HEK293 (cell line): ENCODE results near the gene RIC8B.

ENCODE experiments used
- CTCF ChIA-PET: fragments of 350-600 bp; formaldehyde crosslinking; extraction: SDS; loops from one replicate; lab custom pipeline; 2021; ENCODE audit warnings: antibody characterized with exemption; lab: Yijun Ruan, JAX
- POLR2A ChIA-PET: fragments of 300-600 bp; formaldehyde crosslinking; extraction: SDS; loops from one replicate; lab custom pipeline; 2020; ENCODE audit warnings: antibody characterized with exemption, inconsistent platforms; lab: Yijun Ruan, JAX
- H3K27ac ChIP-seq: fragments of 200-500 bp; sonication (Bioruptor generic); 2 replicates; pipeline ENCODE4 v1.5.1; 2014; ENCODE audit warnings: low read depth, low read length, control low read depth, inconsistent platforms; ENCODE audit errors: extremely low read depth
- H3K36me3 ChIP-seq, 2 experiments: fragments of 200-500 bp in 1 of 2; sonication (Bioruptor generic) in 1 of 2; 1 replicate in 1 of 2; 2 replicates in 1 of 2; pipeline ENCODE4 v1.5.1; 2014 to 2017; ENCODE audit warnings: inconsistent platforms in 2 of 2, low read length in 2 of 2; ENCODE audit not compliant: control insufficient read depth in 2 of 2, insufficient read depth in 1 of 2
- H3K4me1 ChIP-seq: fragments of 200-500 bp; sonication (Bioruptor generic); 2 replicates; pipeline ENCODE4 v1.5.1; 2014; ENCODE audit warnings: mild to moderate bottlenecking, low read length, inconsistent platforms; ENCODE audit not compliant: control insufficient read depth, insufficient read depth
- H3K4me3 ChIP-seq: 2 replicates; pipeline ENCODE4 v1.5.1; 2011; ENCODE audit warnings: low read depth, mild to moderate bottlenecking, control low read depth, low read length, moderate library complexity
- H3K9me3 ChIP-seq: fragments of 200-500 bp; sonication (Bioruptor generic); 2 replicates; pipeline ENCODE4 v1.5.1; 2014; ENCODE audit warnings: low read depth, low read length, inconsistent platforms; ENCODE audit not compliant: control insufficient read depth, insufficient read depth
- KLF9 ChIP-seq: fragments of 450-650 bp; formaldehyde crosslinking; IDR thresholded peaks from 2 replicates; pipeline ENCODE4 v1.5.1; 2016; ENCODE audit warnings: missing biosample characterization, missing genetic modification characterization, low read depth
- MZF1 ChIP-seq: fragments of 450-650 bp; formaldehyde crosslinking; IDR thresholded peaks from 2 replicates; pipeline ENCODE4 v1.5.1; 2017; ENCODE audit warnings: missing biosample characterization, missing genetic modification characterization, borderline replicate concordance
- SP2 ChIP-seq: fragments of 450-650 bp; formaldehyde crosslinking; IDR thresholded peaks from 2 replicates; pipeline ENCODE4 v1.5.1; 2016; ENCODE audit warnings: missing biosample characterization, missing genetic modification characterization
- TCF7L2 ChIP-seq: IDR thresholded peaks from 2 replicates; pipeline ENCODE4 v1.6.1; 2011; ENCODE audit warnings: low read depth, mild to moderate bottlenecking, inconsistent platforms, low read length, moderate library complexity, borderline replicate concordance
- YY1 ChIP-seq: fragments of 450-650 bp; formaldehyde crosslinking; IDR thresholded peaks from 2 replicates; pipeline ENCODE4 v1.5.1; 2018; ENCODE audit warnings: missing biosample characterization, missing genetic modification characterization
- ZNF146 ChIP-seq: fragments of 450-650 bp; formaldehyde crosslinking; IDR thresholded peaks from 2 replicates; pipeline ENCODE4 v1.5.1; 2016; ENCODE audit warnings: missing biosample characterization, missing genetic modification characterization
- ZNF155 ChIP-seq: fragments of 450-650 bp; formaldehyde crosslinking; IDR thresholded peaks from 2 replicates; pipeline ENCODE4 v1.5.1; 2016; ENCODE audit warnings: missing biosample characterization, missing genetic modification characterization
- ZNF248 ChIP-seq: fragments of 450-650 bp; formaldehyde crosslinking; IDR thresholded peaks from 2 replicates; pipeline ENCODE4 v1.5.1; 2017; ENCODE audit warnings: missing biosample characterization, missing genetic modification characterization
- ZNF274 ChIP-seq, 2 experiments: fragments of 200-500 bp in 1 of 2; fragments of 450-650 bp in 1 of 2; sonication (Bioruptor generic) in 1 of 2; formaldehyde crosslinking in 1 of 2; IDR thresholded peaks; 2 replicates each; pipeline versions ENCODE4 v1.5.1 to v1.6.1; 2014 to 2016; ENCODE audit warnings: borderline replicate concordance in 1 of 2, inconsistent platforms in 1 of 2, low read length in 1 of 2, missing biosample characterization in 1 of 2, missing genetic modification characterization in 1 of 2
- ZNF292 ChIP-seq: fragments of 450-650 bp; formaldehyde crosslinking; IDR thresholded peaks from 2 replicates; pipeline ENCODE4 v1.5.1; 2016; ENCODE audit warnings: low read depth, missing biosample characterization, missing genetic modification characterization, borderline replicate concordance
- ZNF473 ChIP-seq: fragments of 450-650 bp; formaldehyde crosslinking; IDR thresholded peaks from 2 replicates; pipeline ENCODE4 v1.5.1; 2017; ENCODE audit warnings: missing biosample characterization, missing genetic modification characterization
- ZNF549 ChIP-seq: fragments of 450-650 bp; IDR thresholded peaks from 2 replicates; pipeline ENCODE4 v1.5.1; 2018; ENCODE audit warnings: missing biosample characterization, missing genetic modification characterization, mild to moderate bottlenecking, inconsistent platforms, moderate library complexity
- ZNF555 ChIP-seq: fragments of 450-650 bp; formaldehyde crosslinking; conservative IDR thresholded peaks from 2 replicates; pipeline ENCODE4 v1.5.1; 2017; ENCODE audit warnings: missing biosample characterization, mild to moderate bottlenecking, missing genetic modification characterization, inconsistent platforms
- ZNF558 ChIP-seq: fragments of 450-650 bp; formaldehyde crosslinking; IDR thresholded peaks from 2 replicates; pipeline ENCODE4 v1.5.1; 2016; ENCODE audit warnings: missing biosample characterization, missing genetic modification characterization
- ZNF777 ChIP-seq: fragments of 450-650 bp; formaldehyde crosslinking; IDR thresholded peaks from 2 replicates; pipeline ENCODE4 v1.5.1; 2017; ENCODE audit warnings: missing biosample characterization, missing genetic modification characterization, borderline replicate concordance
- ZNF830 ChIP-seq: fragments of 450-650 bp; IDR thresholded peaks from 2 replicates; pipeline ENCODE4 v1.5.0; 2018; ENCODE audit warnings: missing biosample characterization, missing genetic modification characterization, low read depth, mild to moderate bottlenecking, moderate library complexity
- ZNF843 ChIP-seq: fragments of 450-650 bp; formaldehyde crosslinking; IDR thresholded peaks from 2 replicates; pipeline ENCODE4 v1.5.1; 2016; ENCODE audit warnings: missing biosample characterization, missing genetic modification characterization
- TF ChIP-seq, protein P1 (sequence below): fragments of 450-650 bp; IDR thresholded peaks from 2 replicates; pipeline ENCODE4 v1.5.1; 2018; ENCODE audit warnings: missing biosample characterization, mild to moderate bottlenecking, missing genetic modification characterization
- TF ChIP-seq, protein P2 (sequence below): fragments of 450-650 bp; formaldehyde crosslinking; optimal IDR thresholded peaks from 2 replicates; pipeline ENCODE3; 2016; ENCODE audit warnings: missing biosample characterization, mild to moderate bottlenecking, missing genetic modification characterization
- TF ChIP-seq, protein P3 (sequence below): fragments of 450-650 bp; formaldehyde crosslinking; IDR thresholded peaks from 2 replicates; pipeline ENCODE4; 2016; ENCODE audit warnings: missing biosample characterization, missing genetic modification characterization

The RIC8B gene

DNA sequence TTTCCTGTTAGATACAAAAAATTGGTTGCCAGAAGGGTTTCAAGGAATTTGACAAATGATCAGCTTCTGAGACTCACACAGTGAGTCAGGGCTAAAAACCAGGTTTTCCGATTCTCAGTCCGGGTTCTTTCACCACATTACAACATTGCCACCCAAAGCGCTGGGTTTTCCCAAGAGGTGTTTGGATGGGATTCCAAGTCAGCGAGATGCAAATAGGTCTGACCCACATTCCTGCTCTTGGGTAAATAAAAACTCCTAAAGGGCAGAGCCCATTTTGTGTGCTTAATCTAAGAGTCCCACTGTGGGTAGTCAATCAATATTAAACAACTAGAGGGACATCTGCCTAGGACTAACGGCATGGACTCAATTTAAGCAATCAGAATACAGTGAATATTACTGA is 5.4 kb upstream of the RIC8B start:
- no peaks in the 10 kb centered on the region for H3K9me3 ChIP-seq
- no peak overlapping the region for H3K4me3 ChIP-seq
- no peaks in the 10 kb centered on the region for H3K36me3 ChIP-seq
- no peak for TF ChIP-seq ZNF777 (tag by site-specific recombination)
- no peak for TF ChIP-seq TCF7L2
- no peak for TF ChIP-seq ZNF274 (IDR thresholded peaks at IDR 0.05; ENCODE audit: low read length)
- TF ChIP-seq ZNF274 (tag by site-specific recombination; IDR thresholded peaks at IDR 0.05; ENCODE audit: borderline replicate concordance): no peak
- TF ChIP-seq ZNF155: no peak
- TF ChIP-seq SP2 (tag by site-specific recombination): no peak
- no peak for TF ChIP-seq ZNF146 (tag by site-specific recombination)
- TF ChIP-seq MZF1 (tag by site-specific recombination): no peak
- TF ChIP-seq ZNF555 (tag by site-specific recombination): no peak
- TF ChIP-seq, protein P1, sequence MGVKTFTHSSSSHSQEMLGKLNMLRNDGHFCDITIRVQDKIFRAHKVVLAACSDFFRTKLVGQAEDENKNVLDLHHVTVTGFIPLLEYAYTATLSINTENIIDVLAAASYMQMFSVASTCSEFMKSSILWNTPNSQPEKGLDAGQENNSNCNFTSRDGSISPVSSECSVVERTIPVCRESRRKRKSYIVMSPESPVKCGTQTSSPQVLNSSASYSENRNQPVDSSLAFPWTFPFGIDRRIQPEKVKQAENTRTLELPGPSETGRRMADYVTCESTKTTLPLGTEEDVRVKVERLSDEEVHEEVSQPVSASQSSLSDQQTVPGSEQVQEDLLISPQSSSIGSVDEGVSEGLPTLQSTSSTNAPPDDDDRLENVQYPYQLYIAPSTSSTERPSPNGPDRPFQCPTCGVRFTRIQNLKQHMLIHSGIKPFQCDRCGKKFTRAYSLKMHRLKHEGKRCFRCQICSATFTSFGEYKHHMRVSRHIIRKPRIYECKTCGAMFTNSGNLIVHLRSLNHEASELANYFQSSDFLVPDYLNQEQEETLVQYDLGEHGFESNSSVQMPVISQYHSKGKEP (tag by site-specific recombination): no peak
- TF ChIP-seq, protein P2, sequence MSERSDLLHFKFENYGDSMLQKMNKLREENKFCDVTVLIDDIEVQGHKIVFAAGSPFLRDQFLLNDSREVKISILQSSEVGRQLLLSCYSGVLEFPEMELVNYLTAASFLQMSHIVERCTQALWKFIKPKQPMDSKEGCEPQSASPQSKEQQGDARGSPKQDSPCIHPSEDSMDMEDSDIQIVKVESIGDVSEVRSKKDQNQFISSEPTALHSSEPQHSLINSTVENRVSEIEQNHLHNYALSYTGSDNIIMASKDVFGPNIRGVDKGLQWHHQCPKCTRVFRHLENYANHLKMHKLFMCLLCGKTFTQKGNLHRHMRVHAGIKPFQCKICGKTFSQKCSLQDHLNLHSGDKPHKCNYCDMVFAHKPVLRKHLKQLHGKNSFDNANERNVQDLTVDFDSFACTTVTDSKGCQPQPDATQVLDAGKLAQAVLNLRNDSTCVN (tag by site-specific recombination): no peak
- no peak for TF ChIP-seq ZNF558 (tag by site-specific recombination)
- TF ChIP-seq, protein P3, sequence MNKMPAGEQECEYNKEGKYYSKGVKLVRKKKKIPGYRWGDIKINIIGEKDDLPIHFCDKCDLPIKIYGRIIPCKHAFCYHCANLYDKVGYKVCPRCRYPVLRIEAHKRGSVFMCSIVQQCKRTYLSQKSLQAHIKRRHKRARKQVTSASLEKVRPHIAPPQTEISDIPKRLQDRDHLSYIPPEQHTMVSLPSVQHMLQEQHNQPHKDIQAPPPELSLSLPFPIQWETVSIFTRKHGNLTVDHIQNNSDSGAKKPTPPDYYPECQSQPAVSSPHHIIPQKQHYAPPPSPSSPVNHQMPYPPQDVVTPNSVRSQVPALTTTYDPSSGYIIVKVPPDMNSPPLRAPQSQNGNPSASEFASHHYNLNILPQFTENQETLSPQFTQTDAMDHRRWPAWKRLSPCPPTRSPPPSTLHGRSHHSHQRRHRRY (tag by site-specific recombination): no peak
- TF ChIP-seq ZNF830 (tag by site-specific recombination): no peak
- TF ChIP-seq ZNF473 (tag by site-specific recombination): no peak
- no peak for TF ChIP-seq ZNF549 (tag by site-specific recombination)
- TF ChIP-seq YY1 (tag by site-specific recombination): no peak
- TF ChIP-seq KLF9 (tag by site-specific recombination): no peak
- TF ChIP-seq ZNF292 (tag by site-specific recombination): no peak
- POLR2A ChIA-PET: no interaction called here
- no peak overlapping the region for H3K27ac ChIP-seq
- CTCF ChIA-PET: interaction anchor here (0.6 kb wide), 2 partner anchors 138 to 412 kb away, joined by 3 to 4 read pairs; no protein-coding TSS in a partner anchor
- peaks cover 17% of the 10 kb centered on the region for H3K4me1 ChIP-seq

DNA sequence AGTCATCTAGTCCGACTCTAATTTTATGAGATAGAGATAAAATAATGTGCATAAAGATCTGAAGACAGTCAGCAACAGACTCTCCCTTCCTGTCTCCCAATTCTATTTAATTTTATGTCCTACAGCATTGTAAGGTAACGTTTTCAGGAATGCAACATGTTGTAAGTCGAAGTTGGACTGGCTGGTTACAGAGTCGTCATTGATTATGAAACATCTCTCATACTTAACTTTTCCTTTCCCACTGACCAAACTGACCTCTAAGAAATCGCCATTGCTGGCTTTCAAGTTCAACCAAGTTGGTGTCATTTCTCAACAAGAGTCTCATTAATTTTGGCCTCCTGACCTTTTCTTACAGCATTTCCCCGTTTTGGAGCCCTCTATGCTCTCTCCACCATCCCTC is 4.9 kb upstream of the RIC8B start:
- H3K4me3 ChIP-seq: no peak overlapping the region
- H3K36me3 ChIP-seq: no peaks in the 10 kb centered on the region
- CTCF ChIA-PET: interaction anchor here (0.6 kb wide), 1 partner anchor 138 kb away, joined by 3 read pairs; no protein-coding TSS in a partner anchor
- no peak for TF ChIP-seq ZNF248 (tag by site-specific recombination)
- no peak for TF ChIP-seq ZNF843 (tag by site-specific recombination)
- peaks cover 17% of the 10 kb centered on the region for H3K4me1 ChIP-seq
- H3K9me3 ChIP-seq: no peaks in the 10 kb centered on the region
- POLR2A ChIA-PET: no interaction called here
- no peak overlapping the region for H3K27ac ChIP-seq
